HCT116 (cell line): ENCODE data around the gene DNAJA4. TPM values are rescaled to one million over a fixed set of nuclear protein-coding genes. Genes with fewer than 3 reads are reported as not detected.

Experiments used
- ATAC-seq: fragments of 200-7000 bp; cut with Tn5 transposase; 2 replicates; pipeline ENCODE4 v1.9.1; 2020; ENCODE audit warnings: mild to moderate bottlenecking, moderate library complexity
- BruUV-seq: library from RNA; stranded (reverse); fragments of 400-500 nt; replicated peaks from 2 replicates; lab custom pipeline; 2021; lab: Mats Ljungman, UMichigan
- CTCF ChIA-PET: fragments of 300-600 bp; sonication (Branson Sonifier 250); formaldehyde crosslinking; loops from one replicate; lab custom pipeline; 2021; ENCODE audit warnings: antibody characterized with exemption; lab: Charles Lee
- POLR2A ChIA-PET: fragments of 300-600, 350-600 bp; sonication (Branson Sonifier 250); formaldehyde crosslinking; loops from one replicate; lab custom pipeline; 2021; ENCODE audit warnings: antibody characterized with exemption; lab: Charles Lee
- RAD21 ChIA-PET, 2 experiments: fragments of 300-600 bp; sonication (Branson Sonifier 250); formaldehyde crosslinking; loops; one replicate each; lab custom pipeline; 2023; ENCODE audit warnings: low total read pairs in 2 of 2; ENCODE audit not compliant: uncharacterized antibody in 2 of 2, unreplicated experiment in 2 of 2, low non-redundant PET in 1 of 2; lab: Charles Lee
- DNase-seq: peaks from one replicate; pipeline ENCODE4 v3.0.0-alpha.2; 2010; ENCODE audit warnings: low read depth, low spot score
- H2AFZ ChIP-seq: fragments of 200-600 bp; shearing (Covaris generic), sonication (generic); 2 replicates; pipeline ENCODE4 v1.6.1; 2017; ENCODE audit warnings: low read depth, mixed run types, mixed read lengths, antibody characterized with exemption, low read length; ENCODE audit not compliant: poor library complexity, severe bottlenecking
- H3K27ac ChIP-seq: 2 replicates; pipeline ENCODE4 v1.5.1; 2012; ENCODE audit warnings: low read depth, low read length
- H3K27me3 ChIP-seq: fragments of 200-600 bp; sonication (generic); 2 replicates; pipeline ENCODE4 v1.6.1; 2016; ENCODE audit warnings: mixed run types, low read length, mixed read lengths; ENCODE audit not compliant: insufficient read depth
- H3K36me3 ChIP-seq, 2 experiments: fragments of 200-500 bp in 1 of 2; fragments of 200-600 bp in 1 of 2; sonication (Bioruptor generic) in 1 of 2; sonication (generic) in 1 of 2; 2 replicates each; pipeline versions ENCODE4 v1.5.1 to v1.6.1; 2014 to 2016; ENCODE audit warnings: low read length in 2 of 2, inconsistent platforms in 1 of 2, mixed read lengths in 1 of 2, mixed run types in 1 of 2; ENCODE audit not compliant: insufficient read depth in 2 of 2, control insufficient read depth in 1 of 2
- H3K4me1 ChIP-seq, 2 experiments: fragments of 200-600 bp in 1 of 2; sonication (generic) in 1 of 2; 2 replicates each; pipeline versions ENCODE4 v1.5.1 to v1.6.1; 2012 to 2017; ENCODE audit warnings: low read length in 2 of 2, inconsistent platforms in 1 of 2, mild to moderate bottlenecking in 1 of 2, mixed read lengths in 1 of 2, mixed run types in 1 of 2, moderate library complexity in 1 of 2; ENCODE audit not compliant: insufficient read depth in 2 of 2, control insufficient read depth in 1 of 2
- H3K4me2 ChIP-seq: fragments of 200-600 bp; sonication (generic); 2 replicates; pipeline ENCODE4 v1.6.1; 2017; ENCODE audit warnings: mixed run types, low read length, mixed read lengths
- H3K4me3 ChIP-seq, 2 experiments: fragments of 200-600 bp in 1 of 2; sonication (generic) in 1 of 2; replicated peaks in 1 of 2; 2 replicates each; pipeline ENCODE4 v1.5.1; 2011 to 2016; ENCODE audit warnings: low read length in 2 of 2, control low read depth in 1 of 2, low read depth in 1 of 2, mild to moderate bottlenecking in 1 of 2, mixed read lengths in 1 of 2, mixed run types in 1 of 2
- H3K79me2 ChIP-seq: fragments of 200-600 bp; sonication (generic); 2 replicates; pipeline ENCODE4 v1.6.1; 2017; ENCODE audit warnings: mild to moderate bottlenecking, mixed run types, low read length, moderate library complexity, mixed read lengths; ENCODE audit not compliant: insufficient read depth
- H3K9ac ChIP-seq: fragments of 200-600 bp; sonication (generic); 2 replicates; pipeline ENCODE4 v1.6.1; 2016; ENCODE audit warnings: low read length, mixed read lengths
- H3K9me2 ChIP-seq: fragments of 200-600 bp; sonication (generic), shearing (Covaris generic); 2 replicates; pipeline ENCODE4 v1.6.1; 2017; ENCODE audit warnings: mixed run types, mild to moderate bottlenecking, moderate library complexity; ENCODE audit not compliant: insufficient read depth
- H3K9me3 ChIP-seq, 2 experiments: fragments of 200-500 bp in 1 of 2; fragments of 200-600 bp in 1 of 2; sonication (Bioruptor generic) in 1 of 2; sonication (generic) in 1 of 2; 2 replicates each; pipeline ENCODE4 v1.6.1; 2014 to 2017; ENCODE audit warnings: low read length in 2 of 2, mixed read lengths in 2 of 2, inconsistent platforms in 1 of 2, low read depth in 1 of 2, mild to moderate bottlenecking in 1 of 2, mixed run types in 1 of 2, moderate library complexity in 1 of 2; ENCODE audit not compliant: control insufficient read depth in 1 of 2, insufficient read depth in 1 of 2
- H4K20me1 ChIP-seq: fragments of 200-600 bp; sonication (generic), shearing (Covaris generic); 2 replicates; pipeline ENCODE4 v1.6.1; 2017; ENCODE audit warnings: mixed run types, mild to moderate bottlenecking, moderate library complexity; ENCODE audit not compliant: insufficient read depth
- CEBPB ChIP-seq: IDR thresholded peaks from 2 replicates; pipeline ENCODE4 v1.6.1; 2012; ENCODE audit warnings: low read depth
- CTCF ChIP-seq, 3 experiments: fragments of 200-600 bp in 1 of 3; sonication (generic) in 1 of 3; IDR thresholded peaks in 2 of 3; conservative IDR thresholded peaks in 1 of 3; 2 replicates each; pipeline ENCODE4 v1.5.1; 2012 to 2017; ENCODE audit warnings: low read depth in 2 of 3, low read length in 2 of 3, antibody characterized with exemption in 1 of 3, borderline replicate concordance in 1 of 3, control low read depth in 1 of 3, mild to moderate bottlenecking in 1 of 3, mixed read lengths in 1 of 3, mixed run types in 1 of 3, moderate library complexity in 1 of 3; ENCODE audit not compliant: insufficient read depth in 1 of 3
- EGR1 ChIP-seq: IDR thresholded peaks from 2 replicates; pipeline ENCODE4 v1.6.1; 2012; ENCODE audit warnings: low read depth
- ELF1 ChIP-seq: IDR thresholded peaks from 2 replicates; pipeline ENCODE4 v1.6.1; 2012; ENCODE audit warnings: low read depth, borderline replicate concordance
- EZH2 ChIP-seq: fragments of 200-600 bp; sonication (generic); IDR thresholded peaks from 2 replicates; pipeline ENCODE4 v1.6.1; 2017; ENCODE audit warnings: antibody characterized with exemption, mixed run types
- JUND ChIP-seq: IDR thresholded peaks from 2 replicates; pipeline ENCODE4 v1.6.1; 2012
- MAX ChIP-seq: IDR thresholded peaks from 2 replicates; pipeline ENCODE4 v1.6.1; 2012
- POLR2A ChIP-seq: IDR thresholded peaks from 2 replicates; pipeline ENCODE4 v1.7.0; 2011; ENCODE audit warnings: borderline replicate concordance; ENCODE audit not compliant: insufficient read depth, insufficient read length; ENCODE audit errors: extremely low read depth
- RAD21 ChIP-seq: IDR thresholded peaks from 2 replicates; pipeline ENCODE4 v1.6.1; 2012; ENCODE audit warnings: low read depth, mild to moderate bottlenecking
- SIN3A ChIP-seq: IDR thresholded peaks from 2 replicates; pipeline ENCODE4 v1.6.1; 2012; ENCODE audit warnings: low read depth
- SP1 ChIP-seq: IDR thresholded peaks from 2 replicates; pipeline ENCODE4 v1.6.1; 2012; ENCODE audit warnings: low read depth
- SRF ChIP-seq: IDR thresholded peaks from 2 replicates; pipeline ENCODE4 v1.6.1; 2012; ENCODE audit warnings: low read depth
- TCF7L2 ChIP-seq: IDR thresholded peaks from 2 replicates; pipeline ENCODE4 v1.7.0; 2011; ENCODE audit warnings: borderline replicate concordance, inconsistent platforms; ENCODE audit not compliant: insufficient read depth, insufficient read length; ENCODE audit errors: extremely low read depth
- ZBTB33 ChIP-seq: IDR thresholded peaks from 2 replicates; pipeline ENCODE4 v1.6.1; 2011; ENCODE audit warnings: mild to moderate bottlenecking, low read length, moderate library complexity; ENCODE audit not compliant: insufficient replicate concordance; ENCODE audit errors: extremely low read depth
- ZFX ChIP-seq: fragments of 450-650 bp; IDR thresholded peaks from 2 replicates; pipeline ENCODE4 v1.6.1; 2017
- ZNF274 ChIP-seq: fragments of 200-500 bp; sonication (Bioruptor generic); IDR thresholded peaks from 2 replicates; pipeline ENCODE4 v1.6.1; 2014; ENCODE audit warnings: mild to moderate bottlenecking, low read depth, low read length, inconsistent platforms
- intact Hi-C: fragments of 100-400 bp; cut with micrococcal nuclease; formaldehyde crosslinking; loops from 2 replicates; pipeline ENCODE4 v1.10.0; 2022
- total RNA-seq: library from RNA; stranded (reverse); gene quantifications from one replicate; pipeline ENCODE4 v1.2.1, GENCODE V29; 2021; ENCODE audit not compliant: unreplicated experiment

DNAJA4 gene
- total RNA-seq, 1 experiment from 2014 or later, result 66.6 TPM

GRCh38 chr15:78316283-78317083, 52.1 kb downstream of the DNAJA4 start:
- POLR2A ChIA-PET, result no interaction called here
- Histone ChIP-seq H3K36me3 (no peaks in the 10 kb centered on the region), H3K9ac (no peak overlapping the region), H3K27me3 (no peaks in the 10 kb centered on the region), H2AFZ (no peak overlapping the region), H3K79me2 (no peaks in the 10 kb centered on the region), H3K9me3 (no peaks in the 10 kb centered on the region), H4K20me1 (no peaks in the 10 kb centered on the region), H3K4me1 (peaks cover 0 to 8% of the 10 kb centered on the region in 2 experiments; a peak in 2 of 4 replicates), H3K27ac (no peak overlapping the region), H3K4me3 (no peak overlapping the region), H3K4me2 (no peak overlapping the region), H3K9me2 (no peaks in the 10 kb centered on the region)
- DNase-seq, result no peak
- CTCF ChIA-PET, result interaction anchor here (1.1 to 2.1 kb wide), 3 partner anchors 9 to 102 kb away, joined by 3 to 7 read pairs (median 5); no protein-coding TSS in a partner anchor
- no peak for ATAC-seq
- intact Hi-C loops, result no loop called here
- BruUV-seq, result no TSS peak
- RAD21 ChIA-PET, result no interaction called here
- no peak for TF ChIP-seq ZNF274
- TF ChIP-seq TCF7L2, result no peak
- no peak for TF ChIP-seq EZH2
- no peak for TF ChIP-seq SIN3A
- no peak for TF ChIP-seq ZBTB33
- TF ChIP-seq MAX, result no peak
- TF ChIP-seq RAD21, result no peak
- no peak for TF ChIP-seq SP1
- no peak for TF ChIP-seq EGR1
- TF ChIP-seq CTCF (IDR thresholded peaks at IDR 0.05 in 2 of 3, conservative IDR thresholded peaks at IDR 0.05 in 1 of 3; ENCODE audit: borderline replicate concordance in 1 of 3, insufficient read depth in 1 of 3, low read depth in 2 of 3, low read length in 2 of 3), result no peak
- TF ChIP-seq ELF1, result no peak
- TF ChIP-seq SRF, result no peak
- TF ChIP-seq CEBPB, result no peak
- TF ChIP-seq ZFX, result no peak; the same call in 1 of the 2 replicates
- no peak for TF ChIP-seq POLR2A
- no peak for TF ChIP-seq JUND
